IMR-90 (cell line): ENCODE results near the gene DVL1. TPM values are rescaled to one million over a fixed set of nuclear protein-coding genes. Genes with fewer than 3 reads are reported as not detected.

ENCODE experiments used
- CEBPB ChIP-seq: IDR thresholded peaks from 2 replicates; pipeline ENCODE4 v1.6.1; 2012; ENCODE audit warnings: low read depth, low read length, improper control_type of control experiment
- polyA plus RNA-seq, 3 experiments: library from polyadenylated mRNA; depleted of rRNA; stranded (reverse); fragments of >200 nt; gene quantifications; 2 replicates each; pipeline ENCODE4 v1.2.3, GENCODE V29; 2012; ENCODE audit warnings: low replicate concordance in 1 of 3
- total RNA-seq: library from RNA; depleted of rRNA; stranded (reverse); fragments of >200 nt; gene quantifications from 2 replicates; pipeline ENCODE4 v1.2.3, GENCODE V29; 2012
- TF ChIP-seq, protein P1 (sequence below): conservative IDR thresholded peaks from 2 replicates; pipeline ENCODE4 v1.5.1; 2012; ENCODE audit warnings: mild to moderate bottlenecking, low read depth, low read length, improper control_type of control experiment

DVL1 gene
- total and polyA plus RNA-seq, 2 of the 4 experiments (the other 2 are of a cell fraction), result 27.2 to 35.9 TPM

DNA sequence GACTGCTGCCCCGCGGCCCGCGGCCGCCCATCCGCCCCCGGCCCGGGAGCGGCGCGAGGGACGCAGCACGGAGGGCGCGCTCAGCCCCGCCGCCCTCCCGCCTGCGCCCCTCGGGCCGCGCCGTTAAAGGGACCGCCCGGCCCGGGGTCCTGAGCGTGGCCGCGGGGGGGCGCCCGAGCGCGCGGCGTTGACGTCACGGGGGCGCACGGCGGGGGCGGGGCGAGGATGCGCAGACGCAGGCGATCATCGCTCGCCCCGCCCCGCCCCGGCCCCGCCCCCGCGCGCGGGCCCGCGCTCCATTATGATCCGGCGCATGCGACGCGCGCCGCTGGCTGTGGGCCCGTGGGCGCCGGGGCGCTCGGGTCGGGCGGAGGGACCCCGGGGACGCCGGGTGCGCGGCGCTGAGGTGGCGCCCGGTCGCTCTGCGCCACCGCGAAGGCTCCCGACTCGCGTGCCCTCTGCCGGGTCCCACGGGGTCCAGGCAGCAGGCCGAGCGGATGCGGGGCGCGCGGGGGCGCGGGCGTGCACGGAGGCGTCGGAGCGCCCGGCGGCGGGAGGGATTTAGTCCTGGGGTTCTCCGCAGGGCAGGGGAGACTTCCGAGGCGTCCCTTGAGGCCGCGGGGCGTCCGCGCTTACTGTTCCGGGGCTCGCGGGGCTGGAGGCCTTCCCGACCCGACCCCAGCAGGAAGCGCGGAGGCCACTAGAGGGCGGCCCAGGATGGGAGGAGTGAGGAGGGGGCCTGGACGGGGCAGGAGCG, at the start of gene DVL1 (continued):
- TF ChIP-seq, protein P1, sequence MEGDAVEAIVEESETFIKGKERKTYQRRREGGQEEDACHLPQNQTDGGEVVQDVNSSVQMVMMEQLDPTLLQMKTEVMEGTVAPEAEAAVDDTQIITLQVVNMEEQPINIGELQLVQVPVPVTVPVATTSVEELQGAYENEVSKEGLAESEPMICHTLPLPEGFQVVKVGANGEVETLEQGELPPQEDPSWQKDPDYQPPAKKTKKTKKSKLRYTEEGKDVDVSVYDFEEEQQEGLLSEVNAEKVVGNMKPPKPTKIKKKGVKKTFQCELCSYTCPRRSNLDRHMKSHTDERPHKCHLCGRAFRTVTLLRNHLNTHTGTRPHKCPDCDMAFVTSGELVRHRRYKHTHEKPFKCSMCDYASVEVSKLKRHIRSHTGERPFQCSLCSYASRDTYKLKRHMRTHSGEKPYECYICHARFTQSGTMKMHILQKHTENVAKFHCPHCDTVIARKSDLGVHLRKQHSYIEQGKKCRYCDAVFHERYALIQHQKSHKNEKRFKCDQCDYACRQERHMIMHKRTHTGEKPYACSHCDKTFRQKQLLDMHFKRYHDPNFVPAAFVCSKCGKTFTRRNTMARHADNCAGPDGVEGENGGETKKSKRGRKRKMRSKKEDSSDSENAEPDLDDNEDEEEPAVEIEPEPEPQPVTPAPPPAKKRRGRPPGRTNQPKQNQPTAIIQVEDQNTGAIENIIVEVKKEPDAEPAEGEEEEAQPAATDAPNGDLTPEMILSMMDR, result peak; percentile 51
- no peak for TF ChIP-seq CEBPB
